ENCODE data around the gene TMEM121.
"Not testable (repeated sequence)": the region's sequence is repeated elsewhere in the genome, so short reads cannot be mapped to it uniquely, and the experiment has no call there.

The TMEM121 gene

GRCh38 chr14:105579221-105579620 is 52.8 kb downstream of the TMEM121 start:
- H3K4me1 Mint-ChIP-seq (ENCODE audit: low read depth); H3K4me3 Mint-ChIP-seq; H3K36me3 Mint-ChIP-seq (ENCODE audit: low read depth); H3K27me3 Mint-ChIP-seq (ENCODE audit: low read depth); H3K27ac Mint-ChIP-seq; DNase-seq (ENCODE audit: low spot score); H3K9me3 Mint-ChIP-seq: not testable (repeated sequence)

Data from T-helper 2 cell treated with Interferon-gamma antibody and Interleukin-4, amounts not matched to agents 5 μg/mL and 100 μg/mL, for 36 hours (primary cell).